Caco-2 (cell line): Measurements from ENCODE around the gene CUL4A. TPM values are rescaled to one million over a fixed set of nuclear protein-coding genes. Genes with fewer than 3 reads are reported as not detected.
A peak's percentile ranks its signal among the peaks of the same experiment; 100 is the strongest.
"Not testable (repeated sequence)": the region's sequence is repeated elsewhere in the genome, so short reads cannot be mapped to it uniquely, and the experiment has no call there.

Experiments
- BruUV-seq: library from RNA; stranded (reverse); fragments of 400-500 nt; replicated peaks from 2 replicates; lab custom pipeline; 2021; lab: Mats Ljungman, UMichigan
- CTCF ChIA-PET: fragments of 300-600 bp; sonication (Branson Sonifier 250); formaldehyde crosslinking; loops from one replicate; lab custom pipeline; 2022; ENCODE audit warnings: antibody characterized with exemption; lab: Charles Lee
- POLR2A ChIA-PET: fragments of 300-600 bp; sonication (Branson Sonifier 250); formaldehyde crosslinking; loops from one replicate; lab custom pipeline; 2022; ENCODE audit warnings: antibody characterized with exemption; lab: Charles Lee
- DNase-seq, 2 experiments: peaks; one replicate each; pipeline versions ENCODE4 v3.0.0 to v3.0.0-alpha.2; 2020 to 2022
- H3K27me3 ChIP-seq: replicated peaks from 2 replicates; pipeline ENCODE4 v1.6.0; 2011; ENCODE audit warnings: low read length; ENCODE audit not compliant: control insufficient read depth, insufficient read depth
- H3K36me3 ChIP-seq: 2 replicates; pipeline ENCODE4 v1.5.1; 2011; ENCODE audit warnings: low read length; ENCODE audit not compliant: control insufficient read depth, insufficient read depth
- H3K4me1 ChIP-seq: fragments of 250-450 bp; sonication (Bioruptor Pico); 2 replicates; pipeline ENCODE4 v1.5.1; 2020; ENCODE audit warnings: mild to moderate bottlenecking
- H3K4me3 ChIP-seq: 2 replicates; pipeline ENCODE4 v1.5.1; 2011; ENCODE audit warnings: low read depth, mild to moderate bottlenecking, control low read depth, low read length
- H3K9me3 ChIP-seq: fragments of 250-450 bp; sonication (Bioruptor Pico); 2 replicates; pipeline ENCODE4 v1.5.1; 2020; ENCODE audit warnings: mild to moderate bottlenecking, moderate library complexity
- H3K27ac Mint-ChIP-seq: one replicate; pipeline ENCODE4 v1.8.0; 2022; ENCODE audit warnings: mixed read lengths; ENCODE audit not compliant: unreplicated experiment
- H3K27me3 Mint-ChIP-seq: one replicate; pipeline ENCODE4 v1.8.0; 2022; ENCODE audit warnings: mixed read lengths; ENCODE audit not compliant: insufficient read depth, unreplicated experiment
- H3K36me3 Mint-ChIP-seq: one replicate; pipeline ENCODE4 v1.8.0; 2022; ENCODE audit warnings: mild to moderate bottlenecking, mixed read lengths; ENCODE audit not compliant: insufficient read depth, unreplicated experiment
- H3K4me1 Mint-ChIP-seq: one replicate; pipeline ENCODE4 v1.8.0; 2022; ENCODE audit warnings: low read depth, mixed read lengths; ENCODE audit not compliant: unreplicated experiment
- H3K4me3 Mint-ChIP-seq: one replicate; pipeline ENCODE4 v1.8.0; 2022; ENCODE audit warnings: mild to moderate bottlenecking, moderate library complexity, mixed read lengths; ENCODE audit not compliant: unreplicated experiment
- H3K9me3 Mint-ChIP-seq: one replicate; pipeline ENCODE4 v1.8.0; 2022; ENCODE audit warnings: mixed read lengths; ENCODE audit not compliant: unreplicated experiment
- CTCF ChIP-seq, 2 experiments: fragments of 200-600 bp in 1 of 2; IDR thresholded peaks; 1 replicate in 1 of 2; 2 replicates in 1 of 2; pipeline versions ENCODE4 v1.5.1 to v1.8.0; 2011 to 2022; ENCODE audit warnings: antibody characterized with exemption in 1 of 2, control low read depth in 1 of 2, inconsistent platforms in 1 of 2, low read depth in 1 of 2, low read length in 1 of 2, mild to moderate bottlenecking in 1 of 2, moderate library complexity in 1 of 2; ENCODE audit not compliant: insufficient read depth in 1 of 2, severe bottlenecking in 1 of 2, unreplicated experiment in 1 of 2
- intact Hi-C: fragments of 100-400 bp; cut with micrococcal nuclease; formaldehyde crosslinking; loops from one replicate; pipeline ENCODE4 v1.10.0; 2022; ENCODE audit not compliant: unreplicated experiment
- total RNA-seq: library from RNA; stranded (reverse); gene quantifications from 2 replicates; pipeline ENCODE4 v1.2.3, GENCODE V29; 2022

The CUL4A gene
- total RNA-seq, 1 experiment from 2014 or later: 125 TPM

- BruUV-seq: no TSS peak
- Mint-ChIP-seq H3K36me3 (peaks cover 32% of the 10 kb centered on the region), H3K4me1 (no peaks in the 10 kb centered on the region), H3K9me3 (no peaks in the 10 kb centered on the region), H3K27ac (no peak overlapping the region), H3K27me3 (no peaks in the 10 kb centered on the region), H3K4me3 (no peak overlapping the region)
- Histone ChIP-seq H3K4me1 (no peaks in the 10 kb centered on the region), H3K9me3 (no peaks in the 10 kb centered on the region), H3K36me3 (peaks cover 1% of the 10 kb centered on the region), H3K27me3 (no peaks in the 10 kb centered on the region), H3K4me3 (no peak overlapping the region)
- ChIA-PET CTCF (interaction anchor here (0.7 kb wide), 1 partner anchor 130 kb away, joined by 6 read pairs; no protein-coding TSS in a partner anchor), POLR2A (interaction anchor here (0.6 kb wide), 1 partner anchor 99 kb away, joined by 4 read pairs; the partner anchor contains the start of gene PCID2)
- intact Hi-C loops: no loop called here
- TF ChIP-seq CTCF (IDR thresholded peaks at IDR 0.05; ENCODE audit: insufficient read depth in 1 of 2, low read depth in 1 of 2, low read length in 1 of 2, severe bottlenecking in 1 of 2, unreplicated experiment in 1 of 2): no peak
- DNase-seq: no peak
These were observed 98.1 kb downstream of the CUL4A start for GRCh38 chr13:113307491-113307890.

GRCh38 chr13:113309473-113309872, 100.1 kb downstream of the CUL4A start:
- Histone ChIP-seq H3K27me3 (no peaks in the 10 kb centered on the region), H3K4me3 (no peak overlapping the region), H3K36me3 (peaks cover 1% of the 10 kb centered on the region), H3K9me3 (no peaks in the 10 kb centered on the region), H3K4me1 (no peaks in the 10 kb centered on the region)
- Mint-ChIP-seq H3K9me3 (no peaks in the 10 kb centered on the region), H3K4me3 (no peak overlapping the region), H3K27ac (no peak overlapping the region), H3K27me3 (no peaks in the 10 kb centered on the region), H3K36me3 (peaks cover 48% of the 10 kb centered on the region), H3K4me1 (no peaks in the 10 kb centered on the region)
- no peak for DNase-seq
- ChIA-PET POLR2A (no interaction called here), CTCF (no interaction called here)
- intact Hi-C loops: no loop called here
- TF ChIP-seq CTCF (IDR thresholded peaks at IDR 0.05; ENCODE audit: insufficient read depth in 1 of 2, low read depth in 1 of 2, low read length in 1 of 2, severe bottlenecking in 1 of 2, unreplicated experiment in 1 of 2): no peak
- no TSS peak for BruUV-seq

GRCh38 chr13:113314112-113314511, 104.7 kb downstream of the CUL4A start:
- CTCF ChIA-PET, BruUV-seq, H3K4me1 Mint-ChIP-seq, H3K9me3 Mint-ChIP-seq, H3K27me3 ChIP-seq, H3K4me3 ChIP-seq, POLR2A ChIA-PET, H3K4me3 Mint-ChIP-seq, DNase-seq, intact Hi-C loops, H3K27me3 Mint-ChIP-seq, H3K9me3 ChIP-seq, H3K36me3 ChIP-seq, H3K4me1 ChIP-seq: not testable (repeated sequence)
- Mint-ChIP-seq H3K27ac (peak overlapping the region; percentile 53), H3K36me3 (peaks cover 77% of the 10 kb centered on the region)

- H3K36me3 Mint-ChIP-seq: peaks cover 79% of the 10 kb centered on the region
- DNase-seq, H3K9me3 Mint-ChIP-seq: not testable (repeated sequence)
These were observed 105.6 kb downstream of the CUL4A start for GRCh38 chr13:113314895-113315470.

More at GRCh38 chr13:113314895-113315470, 105.6 kb downstream of the CUL4A start:
- H3K9me3 ChIP-seq, BruUV-seq, H3K27ac Mint-ChIP-seq, POLR2A ChIA-PET, H3K27me3 Mint-ChIP-seq, H3K4me1 Mint-ChIP-seq, H3K36me3 ChIP-seq, intact Hi-C loops, H3K27me3 ChIP-seq, H3K4me3 Mint-ChIP-seq, H3K4me3 ChIP-seq, CTCF ChIA-PET, H3K4me1 ChIP-seq: not testable (repeated sequence)
